NCI-H446 (cell line): ENCODE data around the gene SEBOX.

Experiments used
- DNase-seq, 2 experiments: peaks; one replicate each; lab custom pipeline; 2025; lab: John Stamatoyannopoulos, UW

SEBOX gene

GRCh38 chr17:28318759-28319597 is 46.0 kb downstream of the SEBOX start, which contains the start of gene TMEM97:
TSS of gene TMEM97 (plus strand) at chr17:28319200. CDS start at chr17:28319240, 40 bp downstream.
- DNase-seq, result peak; percentile 90 to 98

GRCh38 chr17:28317966-28318758 is 46.8 kb downstream of the SEBOX start:
- no peak for DNase-seq

GRCh38 chr17:28317099-28317965 is 47.7 kb downstream of the SEBOX start:
- DNase-seq, result no peak

- DNase-seq, result no peak
Measured at GRCh38 chr17:28315846-28316705, 48.9 kb downstream of the SEBOX start.

- DNase-seq, result no peak
Measured at GRCh38 chr17:28313841-28314240, 51.2 kb downstream of the SEBOX start.
